OCI-LY7 (cell line): ENCODE data around the gene LPCAT1.
"Not testable (repeated sequence)": the region's sequence is repeated elsewhere in the genome, so short reads cannot be mapped to it uniquely, and the experiment has no call there.

ENCODE experiments used
- EZH2phosphoT487 ChIP-seq: fragments of 200-600 bp; sonication (generic); IDR thresholded peaks from 2 replicates; pipeline ENCODE4 v1.6.1; 2018; ENCODE audit warnings: low read depth, borderline replicate concordance, mild to moderate bottlenecking, mixed run types, antibody characterized with exemption, low read length, moderate library complexity, mixed read lengths
- TF ChIP-seq, protein P1 (sequence below): fragments of 200-600 bp; sonication (generic); conservative IDR thresholded peaks from 2 replicates; pipeline ENCODE4 v1.5.1; 2014; ENCODE audit warnings: mild to moderate bottlenecking, antibody characterized with exemption, low read length, moderate library complexity, mixed read lengths

DNA sequence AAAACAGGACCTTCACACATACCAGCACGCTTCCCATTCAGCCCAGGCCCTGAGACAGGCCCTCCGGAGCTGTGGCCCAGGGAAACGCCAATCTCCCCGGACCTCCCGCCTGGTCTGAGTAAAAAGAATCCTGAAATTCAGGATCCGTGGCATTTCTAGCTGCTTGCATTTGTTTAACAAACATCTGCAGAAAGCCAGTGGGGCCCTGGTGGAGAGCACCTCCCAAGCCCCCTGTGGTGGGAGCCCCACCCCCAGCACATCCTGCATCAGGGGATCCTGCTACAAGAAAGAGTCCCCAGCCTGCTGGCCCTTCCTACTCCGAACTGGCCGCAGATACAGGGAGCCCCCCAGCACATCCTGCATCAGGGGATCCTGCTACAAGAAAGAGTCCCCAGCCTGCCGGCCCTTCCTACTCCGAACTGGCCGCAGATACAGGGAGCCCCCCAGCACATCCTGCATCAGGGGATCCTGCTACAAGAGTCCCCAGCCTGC, 8.9 kb downstream of the LPCAT1 start:
- TF ChIP-seq, protein P1, sequence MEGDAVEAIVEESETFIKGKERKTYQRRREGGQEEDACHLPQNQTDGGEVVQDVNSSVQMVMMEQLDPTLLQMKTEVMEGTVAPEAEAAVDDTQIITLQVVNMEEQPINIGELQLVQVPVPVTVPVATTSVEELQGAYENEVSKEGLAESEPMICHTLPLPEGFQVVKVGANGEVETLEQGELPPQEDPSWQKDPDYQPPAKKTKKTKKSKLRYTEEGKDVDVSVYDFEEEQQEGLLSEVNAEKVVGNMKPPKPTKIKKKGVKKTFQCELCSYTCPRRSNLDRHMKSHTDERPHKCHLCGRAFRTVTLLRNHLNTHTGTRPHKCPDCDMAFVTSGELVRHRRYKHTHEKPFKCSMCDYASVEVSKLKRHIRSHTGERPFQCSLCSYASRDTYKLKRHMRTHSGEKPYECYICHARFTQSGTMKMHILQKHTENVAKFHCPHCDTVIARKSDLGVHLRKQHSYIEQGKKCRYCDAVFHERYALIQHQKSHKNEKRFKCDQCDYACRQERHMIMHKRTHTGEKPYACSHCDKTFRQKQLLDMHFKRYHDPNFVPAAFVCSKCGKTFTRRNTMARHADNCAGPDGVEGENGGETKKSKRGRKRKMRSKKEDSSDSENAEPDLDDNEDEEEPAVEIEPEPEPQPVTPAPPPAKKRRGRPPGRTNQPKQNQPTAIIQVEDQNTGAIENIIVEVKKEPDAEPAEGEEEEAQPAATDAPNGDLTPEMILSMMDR, result not testable (repeated sequence)
- not testable (repeated sequence) for TF ChIP-seq EZH2phosphoT487
